HCT116 (cell line): ENCODE data around the gene SLAMF1. TPM values are rescaled to one million over a fixed set of nuclear protein-coding genes. Genes with fewer than 3 reads are reported as not detected.
"Not testable (repeated sequence)": the region's sequence is repeated elsewhere in the genome, so short reads cannot be mapped to it uniquely, and the experiment has no call there.

Experiments used
- ATAC-seq: fragments of 200-7000 bp; cut with Tn5 transposase; 2 replicates; pipeline ENCODE4 v1.9.1; 2020; ENCODE audit warnings: mild to moderate bottlenecking, moderate library complexity
- BruUV-seq: library from RNA; stranded (reverse); fragments of 400-500 nt; replicated peaks from 2 replicates; lab custom pipeline; 2021; lab: Mats Ljungman, UMichigan
- CTCF ChIA-PET: fragments of 300-600 bp; sonication (Branson Sonifier 250); formaldehyde crosslinking; loops from one replicate; lab custom pipeline; 2021; ENCODE audit warnings: antibody characterized with exemption; lab: Charles Lee
- POLR2A ChIA-PET: fragments of 300-600, 350-600 bp; sonication (Branson Sonifier 250); formaldehyde crosslinking; loops from one replicate; lab custom pipeline; 2021; ENCODE audit warnings: antibody characterized with exemption; lab: Charles Lee
- RAD21 ChIA-PET, 2 experiments: fragments of 300-600 bp; sonication (Branson Sonifier 250); formaldehyde crosslinking; loops; one replicate each; lab custom pipeline; 2023; ENCODE audit warnings: low total read pairs in 2 of 2; ENCODE audit not compliant: uncharacterized antibody in 2 of 2, unreplicated experiment in 2 of 2, low non-redundant PET in 1 of 2; lab: Charles Lee
- DNase-seq: peaks from one replicate; pipeline ENCODE4 v3.0.0-alpha.2; 2010; ENCODE audit warnings: low read depth, low spot score
- H2AFZ ChIP-seq: fragments of 200-600 bp; shearing (Covaris generic), sonication (generic); 2 replicates; pipeline ENCODE4 v1.6.1; 2017; ENCODE audit warnings: low read depth, mixed run types, mixed read lengths, antibody characterized with exemption, low read length; ENCODE audit not compliant: poor library complexity, severe bottlenecking
- H3K27ac ChIP-seq: 2 replicates; pipeline ENCODE4 v1.5.1; 2012; ENCODE audit warnings: low read depth, low read length
- H3K27me3 ChIP-seq: fragments of 200-600 bp; sonication (generic); 2 replicates; pipeline ENCODE4 v1.6.1; 2016; ENCODE audit warnings: mixed run types, low read length, mixed read lengths; ENCODE audit not compliant: insufficient read depth
- H3K36me3 ChIP-seq, 2 experiments: fragments of 200-500 bp in 1 of 2; fragments of 200-600 bp in 1 of 2; sonication (Bioruptor generic) in 1 of 2; sonication (generic) in 1 of 2; 2 replicates each; pipeline versions ENCODE4 v1.5.1 to v1.6.1; 2014 to 2016; ENCODE audit warnings: low read length in 2 of 2, inconsistent platforms in 1 of 2, mixed read lengths in 1 of 2, mixed run types in 1 of 2; ENCODE audit not compliant: insufficient read depth in 2 of 2, control insufficient read depth in 1 of 2
- H3K4me1 ChIP-seq, 2 experiments: fragments of 200-600 bp in 1 of 2; sonication (generic) in 1 of 2; 2 replicates each; pipeline versions ENCODE4 v1.5.1 to v1.6.1; 2012 to 2017; ENCODE audit warnings: low read length in 2 of 2, inconsistent platforms in 1 of 2, mild to moderate bottlenecking in 1 of 2, mixed read lengths in 1 of 2, mixed run types in 1 of 2, moderate library complexity in 1 of 2; ENCODE audit not compliant: insufficient read depth in 2 of 2, control insufficient read depth in 1 of 2
- H3K4me2 ChIP-seq: fragments of 200-600 bp; sonication (generic); 2 replicates; pipeline ENCODE4 v1.6.1; 2017; ENCODE audit warnings: mixed run types, low read length, mixed read lengths
- H3K4me3 ChIP-seq, 2 experiments: fragments of 200-600 bp in 1 of 2; sonication (generic) in 1 of 2; replicated peaks in 1 of 2; 2 replicates each; pipeline ENCODE4 v1.5.1; 2011 to 2016; ENCODE audit warnings: low read length in 2 of 2, control low read depth in 1 of 2, low read depth in 1 of 2, mild to moderate bottlenecking in 1 of 2, mixed read lengths in 1 of 2, mixed run types in 1 of 2
- H3K79me2 ChIP-seq: fragments of 200-600 bp; sonication (generic); 2 replicates; pipeline ENCODE4 v1.6.1; 2017; ENCODE audit warnings: mild to moderate bottlenecking, mixed run types, low read length, moderate library complexity, mixed read lengths; ENCODE audit not compliant: insufficient read depth
- H3K9ac ChIP-seq: fragments of 200-600 bp; sonication (generic); 2 replicates; pipeline ENCODE4 v1.6.1; 2016; ENCODE audit warnings: low read length, mixed read lengths
- H3K9me2 ChIP-seq: fragments of 200-600 bp; sonication (generic), shearing (Covaris generic); 2 replicates; pipeline ENCODE4 v1.6.1; 2017; ENCODE audit warnings: mixed run types, mild to moderate bottlenecking, moderate library complexity; ENCODE audit not compliant: insufficient read depth
- H3K9me3 ChIP-seq, 2 experiments: fragments of 200-500 bp in 1 of 2; fragments of 200-600 bp in 1 of 2; sonication (Bioruptor generic) in 1 of 2; sonication (generic) in 1 of 2; 2 replicates each; pipeline ENCODE4 v1.6.1; 2014 to 2017; ENCODE audit warnings: low read length in 2 of 2, mixed read lengths in 2 of 2, inconsistent platforms in 1 of 2, low read depth in 1 of 2, mild to moderate bottlenecking in 1 of 2, mixed run types in 1 of 2, moderate library complexity in 1 of 2; ENCODE audit not compliant: control insufficient read depth in 1 of 2, insufficient read depth in 1 of 2
- H4K20me1 ChIP-seq: fragments of 200-600 bp; sonication (generic), shearing (Covaris generic); 2 replicates; pipeline ENCODE4 v1.6.1; 2017; ENCODE audit warnings: mixed run types, mild to moderate bottlenecking, moderate library complexity; ENCODE audit not compliant: insufficient read depth
- ELF1 ChIP-seq: IDR thresholded peaks from 2 replicates; pipeline ENCODE4 v1.6.1; 2012; ENCODE audit warnings: low read depth, borderline replicate concordance
- POLR2AphosphoS5 ChIP-seq: IDR thresholded peaks from 2 replicates; pipeline ENCODE4 v1.6.1; 2011; ENCODE audit warnings: mild to moderate bottlenecking, low read depth, low read length, moderate library complexity
- SP1 ChIP-seq: IDR thresholded peaks from 2 replicates; pipeline ENCODE4 v1.6.1; 2012; ENCODE audit warnings: low read depth
- ZNF274 ChIP-seq: fragments of 200-500 bp; sonication (Bioruptor generic); IDR thresholded peaks from 2 replicates; pipeline ENCODE4 v1.6.1; 2014; ENCODE audit warnings: mild to moderate bottlenecking, low read depth, low read length, inconsistent platforms
- intact Hi-C: fragments of 100-400 bp; cut with micrococcal nuclease; formaldehyde crosslinking; loops from 2 replicates; pipeline ENCODE4 v1.10.0; 2022
- total RNA-seq: library from RNA; stranded (reverse); gene quantifications from one replicate; pipeline ENCODE4 v1.2.1, GENCODE V29; 2021; ENCODE audit not compliant: unreplicated experiment

Gene SLAMF1
- total RNA-seq, 1 experiment from 2014 or later, result 0.30 TPM

GRCh38 chr1:160565564-160565963 is 81.3 kb downstream of the SLAMF1 start:
- Histone ChIP-seq H3K9me2 (no peaks in the 10 kb centered on the region), H3K27me3 (no peaks in the 10 kb centered on the region), H4K20me1 (no peaks in the 10 kb centered on the region), H3K79me2 (no peaks in the 10 kb centered on the region), H3K4me3 (no peak overlapping the region), H3K9me3 (no peaks in the 10 kb centered on the region), H2AFZ (no peak overlapping the region), H3K9ac (no peak overlapping the region), H3K4me2 (no peak overlapping the region), H3K36me3 (no peaks in the 10 kb centered on the region), H3K27ac (no peak overlapping the region), H3K4me1 (no peaks in the 10 kb centered on the region)
- ChIA-PET CTCF (no interaction called here), POLR2A (no interaction called here), RAD21 (no interaction called here)
- TF ChIP-seq SP1 (no peak), ELF1 (no peak), ZNF274 (no peak), POLR2AphosphoS5 (no peak)
- ATAC-seq (no peak), DNase-seq (no peak)
- intact Hi-C loops, result no loop called here
- BruUV-seq, result no TSS peak

- RAD21 ChIA-PET, CTCF ChIA-PET: not testable (repeated sequence)
Observed at GRCh38 chr1:160563230-160563629, 83.6 kb downstream of the SLAMF1 start.

GRCh38 chr1:160562745-160563144 is 84.1 kb downstream of the SLAMF1 start:
- H4K20me1 ChIP-seq, H3K4me1 ChIP-seq, intact Hi-C loops, CTCF ChIA-PET, H3K27ac ChIP-seq, H3K9ac ChIP-seq, H3K9me3 ChIP-seq, H3K4me2 ChIP-seq, POLR2A ChIA-PET, H3K9me2 ChIP-seq, H3K4me3 ChIP-seq, H3K27me3 ChIP-seq, H3K79me2 ChIP-seq, H2AFZ ChIP-seq, DNase-seq, ATAC-seq, H3K36me3 ChIP-seq, BruUV-seq, RAD21 ChIA-PET: not testable (repeated sequence)

More at GRCh38 chr1:160563230-160563629, 83.6 kb downstream of the SLAMF1 start:
- H3K36me3 ChIP-seq, H3K9ac ChIP-seq, H3K4me2 ChIP-seq, H3K27me3 ChIP-seq, POLR2A ChIA-PET, H3K4me1 ChIP-seq, H3K9me3 ChIP-seq, intact Hi-C loops, H3K79me2 ChIP-seq, H3K27ac ChIP-seq, H4K20me1 ChIP-seq, ATAC-seq, H2AFZ ChIP-seq, BruUV-seq, DNase-seq, H3K4me3 ChIP-seq, H3K9me2 ChIP-seq: not testable (repeated sequence)
